ENCODE results near the gene CYFIP1. TPM values are rescaled to one million over a fixed set of nuclear protein-coding genes. Genes with fewer than 3 reads are reported as not detected.
"Not testable (repeated sequence)": the region's sequence is repeated elsewhere in the genome, so short reads cannot be mapped to it uniquely, and the experiment has no call there.

The CYFIP1 gene
- total RNA-seq, 1 donor from 2014 or later, result 143 TPM

DNA sequence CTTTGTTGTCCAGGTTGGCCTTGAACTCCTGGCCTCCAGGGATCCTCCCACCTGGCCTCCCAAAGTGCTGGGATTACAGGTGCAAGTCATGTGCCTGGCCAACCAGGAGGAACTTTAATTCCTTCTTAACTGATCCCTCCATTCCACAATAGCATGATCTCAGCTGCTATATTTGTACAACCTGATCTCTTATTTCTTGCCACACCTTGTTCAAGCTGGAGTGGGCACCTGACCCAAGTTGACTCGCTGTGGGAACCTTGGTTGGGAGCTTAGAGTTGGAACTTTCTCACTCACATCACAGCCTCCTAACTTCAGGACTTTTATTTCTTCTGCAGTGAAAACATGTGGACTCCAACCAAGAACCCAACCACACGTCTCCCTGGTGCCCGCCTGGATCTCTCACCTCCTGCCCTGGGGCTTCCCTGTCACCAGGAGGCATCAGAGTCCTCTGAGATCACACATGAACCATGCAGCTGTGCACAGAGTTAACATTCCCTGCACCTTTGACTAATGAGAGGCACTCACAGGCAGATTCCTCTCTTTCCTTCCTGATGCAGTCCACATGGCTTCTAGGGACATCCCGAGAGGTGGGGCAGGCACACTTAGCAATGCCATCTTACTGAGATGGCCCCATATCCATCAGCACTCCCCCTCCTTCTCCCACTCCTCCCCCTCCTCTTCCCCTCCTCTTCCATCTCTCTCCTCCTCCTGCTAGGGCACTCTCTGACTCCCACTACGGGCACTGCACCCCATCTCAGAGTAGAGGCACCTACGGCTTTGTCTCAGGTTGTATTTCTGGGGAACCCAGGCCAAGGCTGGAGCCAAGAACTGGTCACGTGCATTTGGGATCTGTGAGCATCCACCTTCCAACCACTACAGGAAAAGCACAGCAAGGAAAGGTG is 9.7 kb upstream of the CYFIP1 start:
- no peak overlapping the region for H3K4me3 Mint-ChIP-seq (ENCODE audit: unreplicated experiment)
- H3K27me3 Mint-ChIP-seq (ENCODE audit: unreplicated experiment), result peaks cover 2% of the 10 kb centered on the region
- TF ChIP-seq, protein P1, sequence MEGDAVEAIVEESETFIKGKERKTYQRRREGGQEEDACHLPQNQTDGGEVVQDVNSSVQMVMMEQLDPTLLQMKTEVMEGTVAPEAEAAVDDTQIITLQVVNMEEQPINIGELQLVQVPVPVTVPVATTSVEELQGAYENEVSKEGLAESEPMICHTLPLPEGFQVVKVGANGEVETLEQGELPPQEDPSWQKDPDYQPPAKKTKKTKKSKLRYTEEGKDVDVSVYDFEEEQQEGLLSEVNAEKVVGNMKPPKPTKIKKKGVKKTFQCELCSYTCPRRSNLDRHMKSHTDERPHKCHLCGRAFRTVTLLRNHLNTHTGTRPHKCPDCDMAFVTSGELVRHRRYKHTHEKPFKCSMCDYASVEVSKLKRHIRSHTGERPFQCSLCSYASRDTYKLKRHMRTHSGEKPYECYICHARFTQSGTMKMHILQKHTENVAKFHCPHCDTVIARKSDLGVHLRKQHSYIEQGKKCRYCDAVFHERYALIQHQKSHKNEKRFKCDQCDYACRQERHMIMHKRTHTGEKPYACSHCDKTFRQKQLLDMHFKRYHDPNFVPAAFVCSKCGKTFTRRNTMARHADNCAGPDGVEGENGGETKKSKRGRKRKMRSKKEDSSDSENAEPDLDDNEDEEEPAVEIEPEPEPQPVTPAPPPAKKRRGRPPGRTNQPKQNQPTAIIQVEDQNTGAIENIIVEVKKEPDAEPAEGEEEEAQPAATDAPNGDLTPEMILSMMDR (IDR thresholded peaks at IDR 0.05; ENCODE audit: partially characterized antibody, unreplicated experiment), result no peak
- H3K9me3 Mint-ChIP-seq (ENCODE audit: unreplicated experiment), result peaks cover 2% of the 10 kb centered on the region
- H3K27ac Mint-ChIP-seq (ENCODE audit: unreplicated experiment), result no peak overlapping the region
- no peaks in the 10 kb centered on the region for H3K36me3 Mint-ChIP-seq (ENCODE audit: unreplicated experiment)
- no peak for DNase-seq
- no peaks in the 10 kb centered on the region for H3K4me1 Mint-ChIP-seq (ENCODE audit: low read depth, unreplicated experiment)

- TF ChIP-seq, protein P1 (IDR thresholded peaks at IDR 0.05; ENCODE audit: partially characterized antibody, unreplicated experiment), result no peak
- peaks cover 2% of the 10 kb centered on the region for H3K9me3 Mint-ChIP-seq (ENCODE audit: unreplicated experiment)
- no peak for DNase-seq
- no peaks in the 10 kb centered on the region for H3K36me3 Mint-ChIP-seq (ENCODE audit: unreplicated experiment)
- no peaks in the 10 kb centered on the region for H3K4me1 Mint-ChIP-seq (ENCODE audit: low read depth, unreplicated experiment)
- no peak overlapping the region for H3K4me3 Mint-ChIP-seq (ENCODE audit: unreplicated experiment)
- H3K27ac Mint-ChIP-seq (ENCODE audit: unreplicated experiment), result no peak overlapping the region
- H3K27me3 Mint-ChIP-seq (ENCODE audit: unreplicated experiment), result peaks cover 2% of the 10 kb centered on the region
These were observed 8.6 kb upstream of the CYFIP1 start for GRCh38 chr15:22988811-22989210.

GRCh38 chr15:22981931-22982330 is 1.8 kb upstream of the CYFIP1 start:
- H3K27me3 Mint-ChIP-seq (ENCODE audit: unreplicated experiment); H3K4me3 Mint-ChIP-seq (ENCODE audit: unreplicated experiment); H3K27ac Mint-ChIP-seq (ENCODE audit: unreplicated experiment); H3K36me3 Mint-ChIP-seq (ENCODE audit: unreplicated experiment); H3K4me1 Mint-ChIP-seq (ENCODE audit: low read depth, unreplicated experiment); DNase-seq: not testable (repeated sequence)
- H3K9me3 Mint-ChIP-seq (ENCODE audit: unreplicated experiment), result peaks cover 19% of the 10 kb centered on the region

DNA sequence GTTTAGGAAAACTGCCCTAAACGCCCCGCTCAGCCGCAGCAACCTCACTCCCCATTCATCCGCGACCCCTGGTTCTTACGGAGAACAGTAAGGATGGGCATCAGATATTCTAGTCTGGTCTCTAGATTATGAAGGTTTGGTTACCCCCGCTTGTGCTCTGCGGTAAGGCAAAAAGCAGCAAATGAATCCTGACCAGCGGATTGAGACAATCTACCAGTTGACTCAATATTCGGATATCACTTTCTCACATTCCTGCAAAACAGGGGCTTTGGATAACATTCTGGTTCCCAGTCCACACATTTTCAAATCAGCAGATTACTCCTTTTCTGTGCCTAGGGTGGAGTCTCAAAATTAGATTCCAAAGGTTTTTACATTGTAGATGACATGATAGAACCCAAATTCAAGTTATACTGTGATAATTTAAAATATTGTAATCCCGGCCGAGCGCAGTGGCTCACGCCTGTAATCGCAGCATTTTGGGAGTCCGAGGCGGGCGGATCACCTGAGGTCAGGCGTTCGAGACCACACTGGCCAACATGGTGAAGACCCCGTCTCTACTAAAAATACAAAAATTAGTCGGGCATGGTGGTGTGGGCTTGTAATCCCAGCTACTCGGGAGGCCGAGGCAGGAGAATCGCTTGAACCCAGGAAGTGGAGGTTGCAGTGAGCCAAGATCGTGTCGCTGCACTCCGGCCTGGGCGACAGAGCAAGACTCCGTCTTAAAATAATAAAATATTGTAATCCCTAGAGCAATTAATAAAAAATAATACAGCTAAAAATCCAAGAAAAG is 1.1 kb upstream of the CYFIP1 start:
- Mint-ChIP-seq H3K9me3 (ENCODE audit: unreplicated experiment) (peaks cover 19% of the 10 kb centered on the region), H3K4me1 (ENCODE audit: low read depth, unreplicated experiment) (peaks cover 5% of the 10 kb centered on the region), H3K4me3 (ENCODE audit: unreplicated experiment) (peak overlapping the region; percentile 83), H3K27me3 (ENCODE audit: unreplicated experiment) (peaks cover 8% of the 10 kb centered on the region), H3K27ac (ENCODE audit: unreplicated experiment) (peak overlapping the region; percentile 72), H3K36me3 (ENCODE audit: unreplicated experiment) (no peaks in the 10 kb centered on the region)
- DNase-seq, result no peak
- TF ChIP-seq, protein P1 (IDR thresholded peaks at IDR 0.05; ENCODE audit: partially characterized antibody, unreplicated experiment), result no peak

- peaks cover 19% of the 10 kb centered on the region for H3K9me3 Mint-ChIP-seq (ENCODE audit: unreplicated experiment)
- no peaks in the 10 kb centered on the region for H3K36me3 Mint-ChIP-seq (ENCODE audit: unreplicated experiment)
- peak overlapping the region; percentile 97 for H3K27ac Mint-ChIP-seq (ENCODE audit: unreplicated experiment)
- TF ChIP-seq, protein P1 (IDR thresholded peaks at IDR 0.05; ENCODE audit: partially characterized antibody, unreplicated experiment), result no peak
- H3K4me3 Mint-ChIP-seq (ENCODE audit: unreplicated experiment), result peak overlapping the region; percentile 100
- peaks cover 8% of the 10 kb centered on the region for H3K27me3 Mint-ChIP-seq (ENCODE audit: unreplicated experiment)
- DNase-seq, result peak; percentile 69
- peaks cover 5% of the 10 kb centered on the region for H3K4me1 Mint-ChIP-seq (ENCODE audit: low read depth, unreplicated experiment)
These were observed 655 bp downstream of the CYFIP1 start for GRCh38 chr15:22979238-22980188.
